H1 (cell line): ENCODE data around the gene SSNA1. TPM values are rescaled to one million over a fixed set of nuclear protein-coding genes. Genes with fewer than 3 reads are reported as not detected.
A peak's percentile ranks its signal among the peaks of the same experiment; 100 is the strongest.

Source experiments
- CTCF ChIA-PET: fragments of 300-600 bp; sonication (Branson Sonifier 250); formaldehyde crosslinking; loops from one replicate; lab custom pipeline; 2021; ENCODE audit not compliant: partially characterized antibody; lab: Charles Lee
- POLR2A ChIA-PET: fragments of 300-600 bp; sonication (Branson Sonifier 250); formaldehyde crosslinking; loops from one replicate; lab custom pipeline; 2021; ENCODE audit warnings: inconsistent platforms; ENCODE audit not compliant: partially characterized antibody; lab: Charles Lee
- DNase-seq, 2 experiments: peaks; one replicate each; pipeline versions ENCODE4 v3.0.0 to v3.0.0-alpha.2; 2010 to 2022; ENCODE audit warnings: low spot score in 2 of 2, low read depth in 1 of 2, mixed read lengths in 1 of 2
- FAIRE-seq: peaks from 2 replicates; lab custom pipeline; 2011; peaks lifted over from hg19 to GRCh38; lab: Jason Lieb, UNC
- H2AFZ ChIP-seq: 2 replicates; pipeline ENCODE4 v1.8.1; 2012; ENCODE audit warnings: low read length, inconsistent platforms
- H2AK5ac ChIP-seq: 2 replicates; pipeline ENCODE4 v1.6.1; 2013; ENCODE audit warnings: low read depth, low read length
- H2BK120ac ChIP-seq: replicated peaks from 2 replicates; pipeline ENCODE3; 2013; ENCODE audit warnings: low read depth, low read length, inconsistent platforms
- H2BK12ac ChIP-seq: 2 replicates; pipeline ENCODE4 v1.6.1; 2013; ENCODE audit warnings: low read depth, low read length
- H2BK15ac ChIP-seq: 2 replicates; pipeline ENCODE4 v1.6.1; 2013; ENCODE audit warnings: low read length
- H2BK20ac ChIP-seq: 2 replicates; pipeline ENCODE4 v1.6.1; 2013; ENCODE audit warnings: low read length
- H2BK5ac ChIP-seq: 2 replicates; pipeline ENCODE4 v1.6.1; 2013; ENCODE audit warnings: low read depth, low read length
- H3K14ac ChIP-seq: 2 replicates; pipeline ENCODE4 v1.6.1; 2013; ENCODE audit warnings: inconsistent platforms; ENCODE audit not compliant: insufficient read length
- H3K18ac ChIP-seq: 2 replicates; pipeline ENCODE4 v1.6.1; 2013; ENCODE audit warnings: low read length; ENCODE audit errors: extremely low read depth
- H3K23ac ChIP-seq: 2 replicates; pipeline ENCODE4 v1.6.1; 2013; ENCODE audit warnings: inconsistent platforms; ENCODE audit not compliant: insufficient read length
- H3K23me2 ChIP-seq: 2 replicates; pipeline ENCODE4 v1.6.1; 2013; ENCODE audit warnings: low read depth, low read length
- H3K27ac ChIP-seq: 2 replicates; pipeline ENCODE4 v1.6.1; 2011; ENCODE audit warnings: low read depth, low read length, inconsistent platforms
- H3K27me3 ChIP-seq, 4 experiments: replicated peaks in 1 of 4; 1 replicate in 1 of 4; 2 replicates in 3 of 4; pipeline versions ENCODE4 v1.6.1 to v1.8.1; 2011 to 2013; ENCODE audit warnings: low read length in 3 of 4, mild to moderate bottlenecking in 3 of 4, inconsistent platforms in 2 of 4, mixed read lengths in 2 of 4, moderate library complexity in 1 of 4; ENCODE audit not compliant: control insufficient read depth in 3 of 4, insufficient read depth in 3 of 4; ENCODE audit errors: extremely low read depth in 1 of 4
- H3K36me3 ChIP-seq, 4 experiments: 2 replicates each; pipeline versions ENCODE4 v1.6.1 to v1.8.1; 2011 to 2013; ENCODE audit warnings: mild to moderate bottlenecking in 4 of 4, low read length in 3 of 4, moderate library complexity in 2 of 4, control low read depth in 1 of 4, inconsistent platforms in 1 of 4; ENCODE audit not compliant: insufficient read depth in 4 of 4, control insufficient read depth in 2 of 4
- H3K4ac ChIP-seq: replicated peaks from 2 replicates; pipeline ENCODE3; 2013; ENCODE audit warnings: low read length, low read depth, mixed read lengths, inconsistent platforms; ENCODE audit not compliant: insufficient read length
- H3K4me1 ChIP-seq, 4 experiments: replicated peaks in 1 of 4; 1 replicate in 1 of 4; 2 replicates in 3 of 4; pipeline versions ENCODE4 v1.6.1 to v1.8.1; 2011 to 2013; ENCODE audit warnings: low read length in 3 of 4, inconsistent platforms in 2 of 4, mixed read lengths in 1 of 4; ENCODE audit not compliant: insufficient read depth in 4 of 4, control insufficient read depth in 3 of 4
- H3K4me2 ChIP-seq, 2 experiments: 2 replicates each; pipeline versions ENCODE4 v1.6.1 to v1.8.1; 2011 to 2013; ENCODE audit warnings: low read depth in 2 of 2, low read length in 2 of 2, control low read depth in 1 of 2, inconsistent platforms in 1 of 2, mild to moderate bottlenecking in 1 of 2; ENCODE audit not compliant: insufficient read depth in 1 of 2
- H3K4me3 ChIP-seq, 4 experiments: fragments of 200-600, 300-600 bp in 1 of 4; sonication (generic), shearing (Covaris generic), sonication (Bioruptor Twin) in 1 of 4; 2 replicates each; pipeline versions ENCODE4 v1.5.1 to v1.8.1; 2011 to 2016; ENCODE audit warnings: low read length in 4 of 4, low read depth in 3 of 4, control low read depth in 2 of 4, inconsistent platforms in 2 of 4, mild to moderate bottlenecking in 2 of 4, mixed read lengths in 1 of 4, moderate library complexity in 1 of 4; ENCODE audit not compliant: insufficient read depth in 2 of 4; ENCODE audit errors: extremely low read depth in 1 of 4
- H3K56ac ChIP-seq: replicated peaks from 2 replicates; pipeline ENCODE3; 2013; ENCODE audit warnings: low read depth, mild to moderate bottlenecking, mixed read lengths, low read length, inconsistent platforms; ENCODE audit not compliant: insufficient read length
- H3K79me1 ChIP-seq: 2 replicates; pipeline ENCODE4 v1.6.1; 2013; ENCODE audit warnings: low read depth, low read length, control low read depth
- H3K79me2 ChIP-seq, 2 experiments: 2 replicates each; pipeline versions ENCODE4 v1.6.1 to v1.8.1; 2012 to 2013; ENCODE audit warnings: low read length in 2 of 2, mild to moderate bottlenecking in 2 of 2, inconsistent platforms in 1 of 2; ENCODE audit not compliant: insufficient read depth in 2 of 2, control insufficient read depth in 1 of 2
- H3K9ac ChIP-seq, 4 experiments: replicated peaks in 1 of 4; 1 replicate in 1 of 4; 2 replicates in 3 of 4; pipeline versions ENCODE4 v1.6.1 to v1.8.1; 2011 to 2013; ENCODE audit warnings: low read depth in 3 of 4, low read length in 3 of 4, control low read depth in 2 of 4, mild to moderate bottlenecking in 2 of 4, moderate library complexity in 2 of 4, inconsistent platforms in 1 of 4; ENCODE audit errors: extremely low read depth in 1 of 4
- H3K9me3 ChIP-seq, 2 experiments: 2 replicates each; pipeline versions ENCODE4 v1.6.1 to v1.8.1; 2012 to 2013; ENCODE audit warnings: mild to moderate bottlenecking in 2 of 2, moderate library complexity in 2 of 2, control low read depth in 1 of 2, inconsistent platforms in 1 of 2, low read depth in 1 of 2, low read length in 1 of 2, mixed read lengths in 1 of 2; ENCODE audit not compliant: insufficient read depth in 2 of 2
- H4K20me1 ChIP-seq, 2 experiments: replicated peaks in 1 of 2; 2 replicates each; pipeline versions ENCODE3 to v1.8.1; 2011 to 2013; ENCODE audit warnings: inconsistent platforms in 2 of 2, low read length in 2 of 2, mild to moderate bottlenecking in 1 of 2; ENCODE audit not compliant: insufficient read depth in 2 of 2, control insufficient read depth in 1 of 2
- H4K5ac ChIP-seq: 2 replicates; pipeline ENCODE4 v1.6.1; 2013; ENCODE audit warnings: low read length, low read depth, mixed read lengths, inconsistent platforms; ENCODE audit not compliant: insufficient read length
- H4K8ac ChIP-seq: 2 replicates; pipeline ENCODE4 v1.8.0; 2013; ENCODE audit warnings: mild to moderate bottlenecking, moderate library complexity, low read length, inconsistent platforms; ENCODE audit not compliant: insufficient read depth; ENCODE audit errors: extremely low read depth
- H4K91ac ChIP-seq: replicated peaks from 2 replicates; pipeline ENCODE3; 2013; ENCODE audit warnings: low read length, mixed read lengths, inconsistent platforms; ENCODE audit not compliant: insufficient read length
- BCL11A ChIP-seq, 2 experiments: IDR thresholded peaks; one replicate each; pipeline ENCODE4 v1.6.1; 2011; ENCODE audit warnings: low read depth in 2 of 2, low read length in 2 of 2, mild to moderate bottlenecking in 2 of 2
- FOSL1 ChIP-seq: IDR thresholded peaks from 2 replicates; pipeline ENCODE4 v1.6.1; 2011; ENCODE audit warnings: mild to moderate bottlenecking, low read depth, low read length, moderate library complexity; ENCODE audit not compliant: insufficient read depth
- GABPA ChIP-seq: IDR thresholded peaks from 2 replicates; pipeline ENCODE4 v1.6.1; 2011; ENCODE audit warnings: mild to moderate bottlenecking, low read length, moderate library complexity, borderline replicate concordance; ENCODE audit not compliant: insufficient read depth
- RAD21 ChIP-seq, 2 experiments: IDR thresholded peaks in 1 of 2; conservative IDR thresholded peaks in 1 of 2; 2 replicates each; pipeline ENCODE4 v1.6.1; 2011; ENCODE audit warnings: low read depth in 2 of 2, low read length in 2 of 2, improper control_type of control experiment in 1 of 2, inconsistent platforms in 1 of 2, mild to moderate bottlenecking in 1 of 2, moderate library complexity in 1 of 2
- WGBS, 2 experiments: shearing (Covaris generic) in 1 of 2; methylation state at CpG; one replicate each; pipeline versions ENCODE4 v1.1.6 to v1.1.7; 2013 to 2015; ENCODE audit warnings: low lambda C conversion rate in 2 of 2, mixed read lengths in 2 of 2, inconsistent platforms in 1 of 2, low coverage in 1 of 2, missing lambda C conversion rate in 1 of 2; ENCODE audit not compliant: insufficient replicate concordance in 2 of 2, insufficient coverage in 1 of 2, insufficient read length in 1 of 2; ENCODE audit errors: extremely low coverage in 1 of 2, missing lambda C conversion rate in 1 of 2; 5-methylcytosine and 5-hydroxymethylcytosine counted together
- polyA plus RNA-seq, 7 experiments: library from polyadenylated mRNA; depleted of rRNA in 3 of 7; stranded (reverse) in 5 of 7; unstranded in 2 of 7; fragments of >200 nt in 5 of 7; fragments of 200-250 nt in 2 of 7; gene quantifications; 1 replicate in 5 of 7; 2 replicates in 1 of 7; 4 replicates in 1 of 7; pipeline versions ENCODE4 v1.2.1 to v1.2.3, GENCODE V29; 2011 to 2013; ENCODE audit warnings: missing spikeins in 2 of 7, mixed read lengths in 2 of 7
- total RNA-seq: library from RNA; stranded (reverse); fragmentation: NEBNext Ultra II Directional; extraction: Animal tissue kit (Norgen Biotek cat#: 25700); gene quantifications from 2 replicates; pipeline ENCODE4 v1.2.1, GENCODE V29; 2021
- TF ChIP-seq, protein P1 (sequence below), 3 experiments: IDR thresholded peaks; 1 replicate in 2 of 3; 2 replicates in 1 of 3; pipeline versions ENCODE4 v1.5.1 to v1.6.1; 2011; ENCODE audit warnings: low read length in 3 of 3, mild to moderate bottlenecking in 3 of 3, inconsistent platforms in 2 of 3, low read depth in 1 of 3, moderate library complexity in 1 of 3; ENCODE audit not compliant: insufficient read depth in 1 of 3; ENCODE audit errors: control extremely low read depth in 1 of 3

SSNA1 gene
- total and polyA plus RNA-seq, 2 of the 8 experiments (the other 6 are each of a cell fraction or from before 2014, with no cell fraction given) = 87.3 to 157 TPM

DNA sequence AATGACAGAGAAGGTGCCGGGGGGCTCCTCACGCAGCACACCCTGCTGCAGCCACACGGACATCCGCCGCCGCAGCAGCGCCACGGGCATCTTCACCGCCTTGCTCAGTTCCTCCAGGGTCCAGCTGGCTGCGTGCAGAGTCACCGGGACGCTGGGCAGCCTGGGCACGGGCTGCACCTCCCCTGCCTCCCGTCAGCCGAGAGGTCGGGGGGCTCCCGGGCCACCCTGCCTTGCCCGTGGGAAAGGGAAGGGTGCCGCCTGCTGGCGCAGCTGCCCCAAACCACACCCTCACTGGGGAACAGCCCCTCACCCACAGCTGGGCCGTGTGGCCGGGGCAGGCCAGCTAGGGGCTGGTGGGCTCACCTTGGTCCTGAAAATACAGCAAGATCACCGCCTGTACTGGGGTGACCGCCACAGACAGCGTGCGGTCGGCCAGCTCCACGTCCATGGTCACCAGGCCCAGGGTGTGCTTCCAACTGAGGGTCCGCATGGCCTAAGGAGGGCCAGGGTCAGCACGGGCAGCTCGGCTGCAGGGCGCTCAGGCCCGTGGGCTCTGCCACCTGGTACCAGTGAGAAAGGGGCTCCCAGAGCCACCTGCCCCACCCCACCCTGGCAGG is 13.0 kb upstream of the SSNA1 start:
- Histone ChIP-seq H4K5ac (no peak overlapping the region), H2BK15ac (no peak overlapping the region), H3K4ac (no peak overlapping the region), H2BK120ac (no peak overlapping the region), H2BK20ac (no peak overlapping the region), H3K23ac (no peak overlapping the region), H2AFZ (no peak overlapping the region), H3K79me1 (no peaks in the 10 kb centered on the region), H3K9me3 (no peaks in the 10 kb centered on the region), H2BK12ac (peak overlapping the region; percentile 50; the same call in 1 of the 2 replicates), H3K36me3 (peaks cover 0 to 7% (median 0%) of the 10 kb centered on the region in 4 experiments; a peak in 2 of 8 replicates), H3K23me2 (no peaks in the 10 kb centered on the region; the same call in 1 of the 2 replicates), H3K18ac (no peak overlapping the region), H4K20me1 (peaks cover 2 to 18% of the 10 kb centered on the region in 2 experiments), H3K56ac (no peak overlapping the region), H3K9ac (no peak overlapping the region), H4K91ac (no peak overlapping the region), H3K4me3 (peak overlapping the region in 1 of 4 experiments; percentile 27; a peak in 1 of 8 replicates), H3K27ac (no peak overlapping the region), H2BK5ac (no peak overlapping the region), H4K8ac (no peak overlapping the region), H3K79me2 (no peaks in the 10 kb centered on the region), H3K4me2 (peak overlapping the region in 1 of 2 experiments; percentile 30; a peak in 1 of 4 replicates), H3K4me1 (peaks cover 0 to 11% (median 6%) of the 10 kb centered on the region in 4 experiments; a peak in 6 of 7 replicates), H3K27me3 (peaks cover 2 to 21% (median 16%) of the 10 kb centered on the region in 4 experiments), H3K14ac (no peak overlapping the region), H2AK5ac (no peak overlapping the region)
- 65% methylated on average over 27 of the region's 33 CpGs; no CpG with 5 or more reads in 1 of the 2 experiments for WGBS, 2 experiments
- ChIA-PET CTCF (interaction anchor here (0.7 to 3.9 kb wide), 32 partner anchors 8 to 201 kb away, joined by 3 to 47 read pairs (median 5); partner anchors contain the start of genes ABCA2, ANAPC2, GRIN1 and RNF208), POLR2A (interaction anchor here (0.7 to 3.7 kb wide), 22 partner anchors 9 to 106 kb away, joined by 3 to 15 read pairs (median 4); partner anchors contain the start of genes MAN1B1, NDOR1, SSNA1 and TMEM203)
- peak; percentile 70 to 77 for TF ChIP-seq RAD21 (IDR thresholded peaks at IDR 0.05 in 1 of 2, conservative IDR thresholded peaks at IDR 0.05 in 1 of 2; ENCODE audit: low read depth in 2 of 2, low read length in 2 of 2)
- TF ChIP-seq, protein P1, sequence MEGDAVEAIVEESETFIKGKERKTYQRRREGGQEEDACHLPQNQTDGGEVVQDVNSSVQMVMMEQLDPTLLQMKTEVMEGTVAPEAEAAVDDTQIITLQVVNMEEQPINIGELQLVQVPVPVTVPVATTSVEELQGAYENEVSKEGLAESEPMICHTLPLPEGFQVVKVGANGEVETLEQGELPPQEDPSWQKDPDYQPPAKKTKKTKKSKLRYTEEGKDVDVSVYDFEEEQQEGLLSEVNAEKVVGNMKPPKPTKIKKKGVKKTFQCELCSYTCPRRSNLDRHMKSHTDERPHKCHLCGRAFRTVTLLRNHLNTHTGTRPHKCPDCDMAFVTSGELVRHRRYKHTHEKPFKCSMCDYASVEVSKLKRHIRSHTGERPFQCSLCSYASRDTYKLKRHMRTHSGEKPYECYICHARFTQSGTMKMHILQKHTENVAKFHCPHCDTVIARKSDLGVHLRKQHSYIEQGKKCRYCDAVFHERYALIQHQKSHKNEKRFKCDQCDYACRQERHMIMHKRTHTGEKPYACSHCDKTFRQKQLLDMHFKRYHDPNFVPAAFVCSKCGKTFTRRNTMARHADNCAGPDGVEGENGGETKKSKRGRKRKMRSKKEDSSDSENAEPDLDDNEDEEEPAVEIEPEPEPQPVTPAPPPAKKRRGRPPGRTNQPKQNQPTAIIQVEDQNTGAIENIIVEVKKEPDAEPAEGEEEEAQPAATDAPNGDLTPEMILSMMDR (IDR thresholded peaks at IDR 0.05; ENCODE audit: control extremely low read depth in 1 of 3, insufficient read depth in 1 of 3, low read depth in 1 of 3, low read length in 3 of 3) = peak in 2 of 3 experiments; percentile 72 to 75; a peak in 3 of 4 replicates
- 0 out of 2 replicates have a peak, but pooled peaks have one; percentile 11 for TF ChIP-seq FOSL1
- no peak for TF ChIP-seq BCL11A (IDR thresholded peaks at IDR 0.05; ENCODE audit: low read depth in 2 of 2, low read length in 2 of 2)
- TF ChIP-seq GABPA = peak; percentile 82; the same call in 1 of the 2 replicates
- FAIRE-seq (no peak), DNase-seq (peak in 1 of 2 experiments; percentile 80)
